ENCODE results near the gene CKB.
A peak's percentile ranks its signal among the peaks of the same experiment; 100 is the strongest.

CKB gene

GRCh38 chr14:103537175-103537990 is 14.8 kb upstream of the CKB start:
- no peak for DNase-seq

- no peak for DNase-seq
Observed at GRCh38 chr14:103536693-103537092, 14.1 kb upstream of the CKB start.

- no peak for DNase-seq
Observed at GRCh38 chr14:103535891-103536565, 13.4 kb upstream of the CKB start.

GRCh38 chr14:103535081-103535890 is 12.7 kb upstream of the CKB start:
- no peak for DNase-seq

- DNase-seq = no peak
Observed at GRCh38 chr14:103534576-103535061, 12.0 kb upstream of the CKB start.

- no peak for DNase-seq
Observed at GRCh38 chr14:103533999-103534575, 11.5 kb upstream of the CKB start.

- DNase-seq = no peak
Observed at GRCh38 chr14:103533137-103533998, 10.7 kb upstream of the CKB start.

GRCh38 chr14:103532216-103533136 is 9.8 kb upstream of the CKB start:
- no peak for DNase-seq

GRCh38 chr14:103531421-103532215 is 9.0 kb upstream of the CKB start:
- no peak for DNase-seq

GRCh38 chr14:103530831-103531230 is 8.2 kb upstream of the CKB start:
- DNase-seq = no peak

GRCh38 chr14:103530390-103530789 is 7.8 kb upstream of the CKB start:
- no peak for DNase-seq

GRCh38 chr14:103529383-103530365 is 7.0 kb upstream of the CKB start:
- DNase-seq = no peak

- peak; percentile 84 for DNase-seq
Observed at GRCh38 chr14:103528587-103529382, 6.2 kb upstream of the CKB start, which contains the start of gene TRMT61A. Gene TRMT61A, plus strand, starts transcription at chr14:103529196. Its CDS starts 783 bp downstream, at chr14:103529979.

GRCh38 chr14:103528146-103528586 is 5.5 kb upstream of the CKB start:
- DNase-seq = no peak

GRCh38 chr14:103527408-103528145 is 4.9 kb upstream of the CKB start:
- no peak for DNase-seq

- no peak for DNase-seq
Observed at GRCh38 chr14:103526914-103527248, 4.3 kb upstream of the CKB start.

Measured in CD4-positive, alpha-beta T cell treated with Interleukin-21 for 1 hour (primary cell).